Smooth muscle cell (in vitro differentiated cells): ENCODE measurements around the gene DOK3. TPM values are rescaled to one million over a fixed set of nuclear protein-coding genes. Genes with fewer than 3 reads are reported as not detected.

Experiments
- DNase-seq: peaks from one replicate; lab custom pipeline; 2025; ENCODE audit not compliant: unreplicated experiment; lab: John Stamatoyannopoulos, UW
- H2AFZ ChIP-seq: fragments of 200-600 bp; sonication (generic); 2 replicates; pipeline ENCODE4 v1.6.0; 2016; ENCODE audit warnings: antibody characterized with exemption, low read depth, mild to moderate bottlenecking
- H3F3A ChIP-seq: fragments of 200-600 bp; sonication (generic); 2 replicates; pipeline ENCODE4 v1.6.0; 2017; ENCODE audit warnings: antibody characterized with exemption, low read depth
- H3K27ac ChIP-seq: fragments of 200-600 bp; sonication (generic); 2 replicates; pipeline ENCODE4 v1.5.1; 2016; ENCODE audit warnings: low read depth, mild to moderate bottlenecking
- H3K27me3 ChIP-seq: fragments of 200-600 bp; sonication (generic); 2 replicates; pipeline ENCODE4 v1.6.1; 2016; ENCODE audit warnings: low read depth, mild to moderate bottlenecking
- H3K36me3 ChIP-seq: fragments of 200-600 bp; sonication (generic); 2 replicates; pipeline ENCODE4 v1.5.1; 2016; ENCODE audit warnings: low read depth
- H3K4me1 ChIP-seq: fragments of 200-600 bp; sonication (generic); 2 replicates; pipeline ENCODE4 v1.5.1; 2016; ENCODE audit warnings: low read depth
- H3K4me2 ChIP-seq: fragments of 200-600 bp; sonication (generic); 2 replicates; pipeline ENCODE4 v1.6.0; 2016; ENCODE audit warnings: mild to moderate bottlenecking
- H3K4me3 ChIP-seq: fragments of 200-600 bp; sonication (generic); 2 replicates; pipeline ENCODE4 v1.5.1; 2016; ENCODE audit warnings: mild to moderate bottlenecking
- H3K79me2 ChIP-seq: fragments of 200-600 bp; sonication (generic); 2 replicates; pipeline ENCODE4 v1.6.0; 2016; ENCODE audit warnings: low read depth, mild to moderate bottlenecking
- H3K9ac ChIP-seq: fragments of 200-600 bp; sonication (generic); 2 replicates; pipeline ENCODE4 v1.6.0; 2016; ENCODE audit warnings: low read depth
- H3K9me3 ChIP-seq: fragments of 200-600 bp; sonication (generic); replicated peaks from 2 replicates; pipeline ENCODE4 v1.5.1; 2016; ENCODE audit warnings: low read depth
- H4K20me1 ChIP-seq: fragments of 200-600 bp; sonication (generic); 2 replicates; pipeline ENCODE4 v1.6.0; 2016; ENCODE audit warnings: low read depth
- CTCF ChIP-seq: fragments of 200-600 bp; sonication (generic); IDR thresholded peaks from 2 replicates; pipeline ENCODE4 v1.5.1; 2017; ENCODE audit warnings: borderline replicate concordance, mild to moderate bottlenecking, antibody characterized with exemption; ENCODE audit not compliant: insufficient read depth, poor library complexity, severe bottlenecking
- WGBS: methylation state at CpG from one replicate; pipeline ENCODE4 v1.1.7; 2016; ENCODE audit warnings: low lambda C conversion rate; 5-methylcytosine and 5-hydroxymethylcytosine counted together
- polyA plus RNA-seq: library from polyadenylated mRNA; unstranded; fragments of >200 nt; fragmentation: Nextera tagmentation; extraction: Ambion mirVana; gene quantifications from 2 replicates; pipeline ENCODE4 v1.2.1, GENCODE V29; 2016
- total RNA-seq: library from RNA; depleted of rRNA; stranded (reverse); fragments of >200 nt; gene quantifications from 2 replicates; pipeline ENCODE4 v1.2.3, GENCODE V29; 2014

The DOK3 gene
- total and polyA plus RNA-seq, 2 experiments from 2014 or later: 0.58 to 1.4 TPM

- H3K4me2 ChIP-seq: peak overlapping the region; percentile 98
- H3K4me1 ChIP-seq: peaks cover 27% of the 10 kb centered on the region
- peaks cover 51% of the 10 kb centered on the region for H4K20me1 ChIP-seq
- TF ChIP-seq CTCF: no peak
- no peaks in the 10 kb centered on the region for H3K9me3 ChIP-seq
- peaks cover 29% of the 10 kb centered on the region for H3F3A ChIP-seq
- H3K36me3 ChIP-seq: no peaks in the 10 kb centered on the region
- H3K27me3 ChIP-seq: no peaks in the 10 kb centered on the region
- peak overlapping the region; percentile 89 for H3K4me3 ChIP-seq
- no peak overlapping the region for H2AFZ ChIP-seq
- peak overlapping the region; percentile 74 for H3K27ac ChIP-seq
- peaks cover 50% of the 10 kb centered on the region for H3K79me2 ChIP-seq
- 2% methylated on average over 20 of the region's 93 CpGs for WGBS
- peak overlapping the region; percentile 91 for H3K9ac ChIP-seq
- no peak for DNase-seq
Measured at GRCh38 chr5:177472460-177473442, 36.9 kb downstream of the DOK3 start.

- no peak overlapping the region for H2AFZ ChIP-seq
- no peaks in the 10 kb centered on the region for H3K9me3 ChIP-seq
- TF ChIP-seq CTCF: no peak
- H3F3A ChIP-seq: peaks cover 26% of the 10 kb centered on the region
- peaks cover 27% of the 10 kb centered on the region for H3K4me1 ChIP-seq
- H3K9ac ChIP-seq: peak overlapping the region; percentile 91
- peaks cover 50% of the 10 kb centered on the region for H3K79me2 ChIP-seq
- DNase-seq: no peak
- peak overlapping the region; percentile 89 for H3K4me3 ChIP-seq
- H3K36me3 ChIP-seq: no peaks in the 10 kb centered on the region
- H3K27me3 ChIP-seq: no peaks in the 10 kb centered on the region
- H4K20me1 ChIP-seq: peaks cover 61% of the 10 kb centered on the region
- H3K27ac ChIP-seq: peak overlapping the region; percentile 68
- H3K4me2 ChIP-seq: peak overlapping the region; percentile 98
- 54% methylated on average over 13 of the region's 14 CpGs for WGBS
Measured at GRCh38 chr5:177471610-177472356, 37.8 kb downstream of the DOK3 start.

- H3K36me3 ChIP-seq: no peaks in the 10 kb centered on the region
- H3K4me1 ChIP-seq: peaks cover 27% of the 10 kb centered on the region
- H3K9me3 ChIP-seq: no peaks in the 10 kb centered on the region
- peak overlapping the region; percentile 68 for H3K27ac ChIP-seq
- TF ChIP-seq CTCF: no peak
- no peak for DNase-seq
- H4K20me1 ChIP-seq: peaks cover 69% of the 10 kb centered on the region
- 82% methylated on average over 9 of the region's 10 CpGs for WGBS
- no peak overlapping the region for H3K4me3 ChIP-seq
- H3K79me2 ChIP-seq: peaks cover 53% of the 10 kb centered on the region
- H2AFZ ChIP-seq: no peak overlapping the region
- H3F3A ChIP-seq: peaks cover 19% of the 10 kb centered on the region
- no peak overlapping the region for H3K9ac ChIP-seq
- no peaks in the 10 kb centered on the region for H3K27me3 ChIP-seq
- H3K4me2 ChIP-seq: peak overlapping the region; percentile 98
Measured at GRCh38 chr5:177470759-177471536, 38.7 kb downstream of the DOK3 start.
